ENCODE results near the gene CMTM4. TPM values are rescaled to one million over a fixed set of nuclear protein-coding genes. Genes with fewer than 3 reads are reported as not detected.
"Not testable (repeated sequence)": the region's sequence is repeated elsewhere in the genome, so short reads cannot be mapped to it uniquely, and the experiment has no call there.

CMTM4 gene
- total RNA-seq, 1 donor from 2014 or later, result 1.4 TPM

- intact Hi-C loops (cut with micrococcal nuclease), result no loop called here
Observed at GRCh38 chr16:66569827-66570405, 126.6 kb downstream of the CMTM4 start.

- intact Hi-C loops (cut with micrococcal nuclease), result no loop called here
Observed at GRCh38 chr16:66569131-66569530, 127.4 kb downstream of the CMTM4 start.

DNA sequence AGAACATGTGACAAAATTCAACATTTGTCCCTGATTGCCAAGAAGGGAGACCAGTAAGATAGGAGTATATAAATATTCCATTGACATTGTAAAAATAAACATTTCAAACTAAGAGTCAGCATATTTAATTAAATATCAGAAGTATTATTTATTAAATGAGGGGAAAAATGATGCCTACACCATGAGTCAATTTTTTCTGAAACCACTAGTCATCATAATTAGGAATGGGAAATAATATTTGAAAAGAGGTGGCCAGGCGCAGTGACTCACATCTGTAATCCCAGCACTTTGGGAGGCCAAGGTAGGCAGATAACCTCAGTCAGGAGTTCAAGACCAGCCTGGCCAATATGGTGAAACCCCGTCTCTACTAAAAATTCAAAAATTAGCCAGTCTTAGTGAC is 128.2 kb downstream of the CMTM4 start:
- intact Hi-C loops (cut with micrococcal nuclease), result no loop called here

GRCh38 chr16:66567270-66567669 is 129.3 kb downstream of the CMTM4 start:
- intact Hi-C loops (cut with micrococcal nuclease), result not testable (repeated sequence)

- intact Hi-C loops (cut with micrococcal nuclease), result no loop called here
Observed at GRCh38 chr16:66566051-66566901, 130.3 kb downstream of the CMTM4 start, which contains the start of gene CMTM1. Gene CMTM1 (plus strand): TSS chr16:66566439. CDS start chr16:66566514, 75 bp downstream.

Other genes starting within 250 kb of the CMTM4 start
- 17.6 and 21.7 TPM in 2 replicates for gene TK2, start 146.6 kb downstream of the CMTM4 start, total RNA-seq
- 253 and 270 TPM in 2 replicates for gene CKLF, start 144.2 kb downstream of the CMTM4 start, total RNA-seq
- gene CMTM1, start 130.3 kb downstream of the CMTM4 start, total RNA-seq, result 33.5 and 35.1 TPM in 2 replicates
- 3.1 and 3.4 TPM in 2 replicates for gene CMTM2, start 117.3 kb downstream of the CMTM4 start, total RNA-seq
- gene CMTM3, start 92.0 kb downstream of the CMTM4 start, total RNA-seq, result 131 and 135 TPM in 2 replicates
- gene DYNC1LI2, start 54.9 kb upstream of the CMTM4 start, total RNA-seq, result 80.2 and 87.0 TPM in 2 replicates
- gene TERB1, start 104.8 kb upstream of the CMTM4 start, total RNA-seq, result 0.17 TPM in 1 of 2 replicates, not detected in the other
- gene NAE1, start 134.2 kb upstream of the CMTM4 start, total RNA-seq, result 77.5 and 78.8 TPM in 2 replicates
- gene CA7, start 147.7 kb upstream of the CMTM4 start, total RNA-seq, result not detected in 2 replicates
- gene PDP2, start 183.8 kb upstream of the CMTM4 start, total RNA-seq, result 30.8 and 32.6 TPM in 2 replicates
- not detected in 2 replicates for gene CDH16, start 222.1 kb upstream of the CMTM4 start, total RNA-seq
- gene RRAD, start 228.8 kb upstream of the CMTM4 start, total RNA-seq, result 0.95 and 1.1 TPM in 2 replicates
- 119 and 126 TPM in 2 replicates for gene CIAO2B, start 237.7 kb upstream of the CMTM4 start, total RNA-seq
- gene CES2, start 238.8 kb upstream of the CMTM4 start, total RNA-seq, result 41.1 and 46.0 TPM in 2 replicates

All from T-helper 1 cell treated with Interleukin-12 subunit alpha and Interleukin-12 subunit beta and Interleukin-4 antibody, amounts not matched to agents 30 ng/mL and 1 ng/mL, for 36 hours (primary cell).